ENCODE data around the gene PCDH9. TPM values are rescaled to one million over a fixed set of nuclear protein-coding genes. Genes with fewer than 3 reads are reported as not detected.

PCDH9 gene
- total and polyA plus RNA-seq, 10 of the 15 experiments (the other 5 are each of a cell fraction or from before 2014, with no cell fraction given), result 0.02 to 2.3 (median 0.05) TPM; not detected in 1

DNA sequence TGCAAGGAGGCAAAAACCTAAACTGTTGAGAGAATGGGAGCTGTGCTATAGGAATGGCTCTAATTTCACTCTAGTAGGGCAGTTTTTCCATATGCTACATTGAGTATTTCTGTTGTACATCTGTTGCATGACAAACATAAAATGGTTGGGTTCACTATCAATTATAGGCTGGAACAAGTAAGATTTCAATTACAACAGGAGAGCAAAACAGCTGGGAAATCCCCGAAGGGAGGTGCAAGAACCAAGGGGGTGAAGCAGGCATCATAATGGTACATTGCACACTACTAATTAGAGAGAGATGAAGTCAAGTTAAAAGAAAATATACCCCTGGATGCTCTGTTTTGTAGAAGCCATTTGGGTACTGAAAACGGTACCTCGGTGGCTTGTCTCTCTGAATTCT is 389.5 kb downstream of the PCDH9 start:
- intact Hi-C loops (cut with micrococcal nuclease; ENCODE audit: unreplicated experiment) (no loop called here), in situ Hi-C loops (cut with MboI) (no loop called here)
- H3K9me3 ChIP-seq (replicated peaks; ENCODE audit: control insufficient read depth, insufficient read depth, low read length), result no peaks in the 10 kb centered on the region
- no peaks in the 10 kb centered on the region for H3K79me2 ChIP-seq (ENCODE audit: control insufficient read depth, insufficient read depth, low read length)
- ChIA-PET SMC1A (ENCODE audit: uncharacterized antibody, unreplicated experiment) (no interaction called here), CTCF (interaction anchor here (1.2 kb wide), 1 partner anchor 383 kb away, joined by 3 read pairs; no protein-coding TSS in a partner anchor), RAD21 (ENCODE audit: unreplicated experiment) (no interaction called here), POLR2A (interaction anchor here (1.1 kb wide), 1 partner anchor 10 kb away, joined by 3 read pairs; no protein-coding TSS in a partner anchor)
- no peaks in the 10 kb centered on the region for H3K36me3 ChIP-seq (ENCODE audit: control insufficient read depth in 2 of 2, insufficient read depth in 2 of 2, low read length in 1 of 2)
- H3K27ac ChIP-seq (ENCODE audit: control insufficient read depth, insufficient read depth), result no peak overlapping the region
- no peaks in the 10 kb centered on the region for H4K20me1 ChIP-seq (ENCODE audit: control insufficient read depth, insufficient read depth)
- FAIRE-seq (no peak), DNase-seq (ENCODE audit: low read depth, low spot score) (no peak), ATAC-seq (peak; percentile 31; the same call in 1 of the 3 replicates)
- no peaks in the 10 kb centered on the region for H3K4me1 ChIP-seq (ENCODE audit: control insufficient read depth, insufficient read depth, low read length)
- TF ChIP-seq SPI1 (IDR thresholded peaks at IDR 0.05; ENCODE audit: borderline replicate concordance, insufficient read depth, low read depth, low read length) (no peak), BMI1 (IDR thresholded peaks at IDR 0.05; ENCODE audit: borderline replicate concordance) (no peak), RCOR1 (conservative IDR thresholded peaks at IDR 0.05; ENCODE audit: low read depth, low read length) (no peak)
- H3K27me3 ChIP-seq (replicated peaks in 1 of 2; ENCODE audit: control insufficient read depth in 2 of 2, insufficient read depth in 2 of 2, low read length in 1 of 2), result no peaks in the 10 kb centered on the region
- H3K4me2 ChIP-seq (ENCODE audit: control insufficient read depth, insufficient read depth), result no peak overlapping the region
- WGBS (ENCODE audit: insufficient coverage, insufficient replicate concordance, low lambda C conversion rate, missing lambda C conversion rate), result 63% methylated on average over 3 of the region's 3 CpGs
- H3K9ac ChIP-seq (ENCODE audit: control insufficient read depth, insufficient read depth, low read length), result no peak overlapping the region
- H3K4me3 ChIP-seq, result no peak overlapping the region
- no peak overlapping the region for H2AFZ ChIP-seq (ENCODE audit: control insufficient read depth, low read depth, low read length)
- BruUV-seq (replicated peaks), result no TSS peak

DNA sequence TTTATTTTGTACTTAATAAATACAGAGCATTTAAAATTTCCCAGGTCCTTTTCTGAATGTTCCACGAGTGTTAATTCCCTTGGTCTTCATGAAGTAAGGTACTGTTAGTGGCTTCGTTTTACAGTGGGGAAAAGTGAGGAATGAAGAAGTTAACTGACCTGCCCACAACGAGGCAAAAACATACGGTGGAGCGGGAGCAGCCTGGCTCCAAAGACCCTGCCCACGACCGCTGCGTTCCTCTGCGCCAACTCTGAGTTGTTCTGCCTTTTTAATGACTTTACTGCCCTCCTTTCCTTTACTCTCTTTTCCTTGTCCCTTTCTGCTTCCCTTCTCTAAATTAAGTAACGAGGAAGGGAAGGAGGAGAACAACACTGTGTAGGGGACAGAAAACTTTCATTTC is 392.9 kb downstream of the PCDH9 start:
- DNase-seq (ENCODE audit: low read depth, low spot score) (no peak), ATAC-seq (no peak), FAIRE-seq (no peak)
- Histone ChIP-seq H4K20me1 (ENCODE audit: control insufficient read depth, insufficient read depth) (no peaks in the 10 kb centered on the region), H3K4me3 (no peak overlapping the region), H3K4me2 (ENCODE audit: control insufficient read depth, insufficient read depth) (no peak overlapping the region), H3K36me3 (ENCODE audit: control insufficient read depth in 2 of 2, insufficient read depth in 2 of 2, low read length in 1 of 2) (no peaks in the 10 kb centered on the region), H2AFZ (ENCODE audit: control insufficient read depth, low read depth, low read length) (no peak overlapping the region), H3K9ac (ENCODE audit: control insufficient read depth, insufficient read depth, low read length) (no peak overlapping the region), H3K27me3 (replicated peaks in 1 of 2; ENCODE audit: control insufficient read depth in 2 of 2, insufficient read depth in 2 of 2, low read length in 1 of 2) (no peaks in the 10 kb centered on the region), H3K27ac (ENCODE audit: control insufficient read depth, insufficient read depth) (no peak overlapping the region), H3K9me3 (replicated peaks; ENCODE audit: control insufficient read depth, insufficient read depth, low read length) (no peaks in the 10 kb centered on the region), H3K79me2 (ENCODE audit: control insufficient read depth, insufficient read depth, low read length) (no peaks in the 10 kb centered on the region), H3K4me1 (ENCODE audit: control insufficient read depth, insufficient read depth, low read length) (no peaks in the 10 kb centered on the region)
- ChIA-PET CTCF (interaction anchor here (1.7 kb wide), 1 partner anchor 114 kb away, joined by 3 read pairs; no protein-coding TSS in a partner anchor), RAD21 (ENCODE audit: unreplicated experiment) (no interaction called here), POLR2A (no interaction called here), SMC1A (ENCODE audit: uncharacterized antibody, unreplicated experiment) (no interaction called here)
- BruUV-seq (replicated peaks), result no TSS peak
- WGBS (ENCODE audit: insufficient coverage, insufficient replicate concordance, low lambda C conversion rate, missing lambda C conversion rate), result 41% methylated on average over 10 of the region's 10 CpGs
- intact Hi-C loops (cut with micrococcal nuclease; ENCODE audit: unreplicated experiment) (no loop called here), in situ Hi-C loops (cut with MboI) (no loop called here)
- TF ChIP-seq SIN3A (IDR thresholded peaks at IDR 0.05; ENCODE audit: low read depth, low read length) (no peak), YY1 (IDR thresholded peaks at IDR 0.05; ENCODE audit: low read depth, low read length) (no peak), PAX8 (IDR thresholded peaks at IDR 0.05) (no peak)
- TF ChIP-seq, protein P1, sequence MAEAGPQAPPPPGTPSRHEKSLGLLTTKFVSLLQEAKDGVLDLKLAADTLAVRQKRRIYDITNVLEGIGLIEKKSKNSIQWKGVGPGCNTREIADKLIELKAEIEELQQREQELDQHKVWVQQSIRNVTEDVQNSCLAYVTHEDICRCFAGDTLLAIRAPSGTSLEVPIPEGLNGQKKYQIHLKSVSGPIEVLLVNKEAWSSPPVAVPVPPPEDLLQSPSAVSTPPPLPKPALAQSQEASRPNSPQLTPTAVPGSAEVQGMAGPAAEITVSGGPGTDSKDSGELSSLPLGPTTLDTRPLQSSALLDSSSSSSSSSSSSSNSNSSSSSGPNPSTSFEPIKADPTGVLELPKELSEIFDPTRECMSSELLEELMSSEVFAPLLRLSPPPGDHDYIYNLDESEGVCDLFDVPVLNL (IDR thresholded peaks at IDR 0.05; ENCODE audit: low read depth, low read length), result no peak
